VCaP (cell line): ENCODE measurements around the gene RTL3.
A peak's percentile ranks its signal among the peaks of the same experiment; 100 is the strongest.

Source experiments
- H3K27ac ChIP-seq: fragments of 450-650 bp; 2 replicates; pipeline ENCODE4 v1.5.1; 2017
- CTCF ChIP-seq: fragments of 450-650 bp; conservative IDR thresholded peaks from 2 replicates; pipeline ENCODE4 v1.5.1; 2017; ENCODE audit warnings: mild to moderate bottlenecking, moderate library complexity

RTL3 gene

GRCh38 chrX:78658845-78659744 lies at the start of gene RTL3:
TSS of gene RTL3 (minus strand) at chrX:78659328. CDS start at chrX:78658420, 908 bp downstream.
- no peak within 1 kb of the TSS for H3K27ac ChIP-seq

GRCh38 chrX:78708816-78709215 lies 49.7 kb upstream of the RTL3 start:
- TF ChIP-seq CTCF, result no peak
- no peak overlapping the region for H3K27ac ChIP-seq

More at GRCh38 chrX:78658845-78659744, at the start of gene RTL3:
- TF ChIP-seq CTCF, result no peak

- TF ChIP-seq CTCF, result peak; percentile 61
- no peak overlapping the region for H3K27ac ChIP-seq
Observed at GRCh38 chrX:78708262-78708661, 49.1 kb upstream of the RTL3 start.

GRCh38 chrX:78706071-78706470 lies 46.9 kb upstream of the RTL3 start:
- no peak overlapping the region for H3K27ac ChIP-seq
- no peak for TF ChIP-seq CTCF

- H3K27ac ChIP-seq, result no peak overlapping the region
- no peak for TF ChIP-seq CTCF
Observed at GRCh38 chrX:78693536-78693935, 34.4 kb upstream of the RTL3 start.

GRCh38 chrX:78693012-78693411 lies 33.9 kb upstream of the RTL3 start:
- no peak for TF ChIP-seq CTCF
- no peak overlapping the region for H3K27ac ChIP-seq

- no peak for TF ChIP-seq CTCF
- H3K27ac ChIP-seq, result no peak overlapping the region
Observed at GRCh38 chrX:78687586-78687985, 28.5 kb upstream of the RTL3 start.
